ENCODE measurements around the gene PIGZ. TPM values are rescaled to one million over a fixed set of nuclear protein-coding genes. Genes with fewer than 3 reads are reported as not detected.
A peak's percentile ranks its signal among the peaks of the same experiment; 100 is the strongest.

The PIGZ gene
- total RNA-seq, 1 donor from 2014 or later = 1.8 TPM

- no peak for TF ChIP-seq CTCF (IDR thresholded peaks at IDR 0.05)
- Mint-ChIP-seq H3K4me3 (no peak overlapping the region), H3K4me1 (peaks cover 45% of the 10 kb centered on the region), H3K27me3 (no peaks in the 10 kb centered on the region), H3K9me3 (no peaks in the 10 kb centered on the region), H3K27ac (no peak overlapping the region), H3K36me3 (ENCODE audit: low read depth) (no peaks in the 10 kb centered on the region)
- ATAC-seq (ENCODE audit: low read depth) (no peak), DNase-seq (no peak)
- ChIA-PET POLR2A (no interaction called here), CTCF (no interaction called here)
- intact Hi-C loops (cut with micrococcal nuclease) = loop anchor here (5.0 to 10.0 kb wide), 2 partner anchors 251 to 713 kb away; partner anchors contain the start of genes CEP19 and PIGX
These were observed 2.8 kb downstream of the PIGZ start for GRCh38 chr3:196965804-196966173.

GRCh38 chr3:196965112-196965803 lies 3.4 kb downstream of the PIGZ start:
- no peak for DNase-seq
- ChIA-PET POLR2A (no interaction called here), CTCF (no interaction called here)
- Mint-ChIP-seq H3K27ac (no peak overlapping the region), H3K36me3 (ENCODE audit: low read depth) (no peaks in the 10 kb centered on the region), H3K27me3 (no peaks in the 10 kb centered on the region), H3K9me3 (no peaks in the 10 kb centered on the region), H3K4me1 (peaks cover 40% of the 10 kb centered on the region), H3K4me3 (no peak overlapping the region)
- ATAC-seq (ENCODE audit: low read depth) = no peak
- intact Hi-C loops (cut with micrococcal nuclease) = loop anchor here (5.0 to 10.0 kb wide), 2 partner anchors 250 to 713 kb away; partner anchors contain the start of genes CEP19 and PIGX
- TF ChIP-seq CTCF (IDR thresholded peaks at IDR 0.05) = no peak

GRCh38 chr3:196963631-196963953 lies 5.0 kb downstream of the PIGZ start:
- intact Hi-C loops (cut with micrococcal nuclease) = loop anchor here (10.0 kb wide), 1 partner anchor 249 kb away; the partner anchor contains the start of genes CEP19 and PIGX
- TF ChIP-seq CTCF (IDR thresholded peaks at IDR 0.05) = no peak
- no peak overlapping the region for H3K27ac Mint-ChIP-seq
- ChIA-PET POLR2A (interaction anchor here (1.0 to 1.4 kb wide), 3 partner anchors 21 to 251 kb away, joined by 3 to 10 read pairs (median 3); partner anchors contain the start of genes NCBP2 and SENP5), CTCF (interaction anchor here (1.0 kb wide), 1 partner anchor 126 kb away, joined by 3 read pairs; no protein-coding TSS in a partner anchor)
- peaks cover 36% of the 10 kb centered on the region for H3K4me1 Mint-ChIP-seq
- ATAC-seq (ENCODE audit: low read depth) (no peak), DNase-seq (no peak)
- no peaks in the 10 kb centered on the region for H3K36me3 Mint-ChIP-seq (ENCODE audit: low read depth)
- H3K4me3 Mint-ChIP-seq = no peak overlapping the region
- H3K9me3 Mint-ChIP-seq = no peaks in the 10 kb centered on the region
- H3K27me3 Mint-ChIP-seq = no peaks in the 10 kb centered on the region

GRCh38 chr3:196962930-196963630 lies 5.6 kb downstream of the PIGZ start:
- ChIA-PET CTCF (interaction anchor here (1.0 kb wide), 1 partner anchor 125 kb away, joined by 3 read pairs; no protein-coding TSS in a partner anchor), POLR2A (interaction anchor here (1.0 to 1.3 kb wide), 2 partner anchors 21 to 95 kb away, joined by 3 to 10 read pairs; partner anchors contain the start of genes NCBP2 and SENP5)
- intact Hi-C loops (cut with micrococcal nuclease) = loop anchor here (10.0 kb wide), 1 partner anchor 248 kb away; the partner anchor contains the start of genes CEP19 and PIGX
- H3K27me3 Mint-ChIP-seq = no peaks in the 10 kb centered on the region
- H3K4me3 Mint-ChIP-seq = peak overlapping the region; percentile 30
- H3K4me1 Mint-ChIP-seq = peaks cover 34% of the 10 kb centered on the region
- peak overlapping the region; percentile 32 for H3K27ac Mint-ChIP-seq
- H3K36me3 Mint-ChIP-seq (ENCODE audit: low read depth) = no peaks in the 10 kb centered on the region
- DNase-seq (no peak), ATAC-seq (ENCODE audit: low read depth) (peak; percentile 53)
- no peaks in the 10 kb centered on the region for H3K9me3 Mint-ChIP-seq
- TF ChIP-seq CTCF (IDR thresholded peaks at IDR 0.05) = no peak
